AG10803 (cell line): ENCODE data around the gene OPA1.
A peak's percentile ranks its signal among the peaks of the same experiment; 100 is the strongest.

ENCODE experiments used
- DNase-seq: peaks from one replicate; pipeline ENCODE4 v3.0.0; 2010; ENCODE audit warnings: low read depth
- H3K4me3 ChIP-seq: 2 replicates; pipeline ENCODE4 v1.5.1; 2011; ENCODE audit warnings: mild to moderate bottlenecking, low read length, control low read depth
- TF ChIP-seq, protein P1 (sequence below): conservative IDR thresholded peaks from 2 replicates; pipeline ENCODE4 v1.5.1; 2011; ENCODE audit warnings: mild to moderate bottlenecking, low read length, control low read depth, inconsistent platforms

Gene OPA1

DNA sequence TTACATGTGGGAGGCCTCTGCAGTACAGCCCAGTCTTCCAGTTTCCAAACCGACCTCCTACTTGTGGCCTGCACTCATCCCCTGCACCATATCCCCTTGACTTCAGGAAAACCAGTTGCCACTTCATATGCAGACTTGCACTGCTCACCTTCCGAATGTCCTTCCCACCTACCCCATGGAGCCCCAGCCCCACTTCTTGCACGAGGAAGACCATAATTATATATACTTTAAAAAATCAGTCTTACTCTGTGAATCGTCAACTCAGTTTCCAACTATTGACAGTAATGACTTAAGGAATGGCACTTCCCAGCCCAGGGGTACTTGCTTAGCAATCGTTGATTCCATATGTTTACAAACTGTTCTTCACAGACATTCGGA, 136.1 kb downstream of the OPA1 start:
- TF ChIP-seq, protein P1, sequence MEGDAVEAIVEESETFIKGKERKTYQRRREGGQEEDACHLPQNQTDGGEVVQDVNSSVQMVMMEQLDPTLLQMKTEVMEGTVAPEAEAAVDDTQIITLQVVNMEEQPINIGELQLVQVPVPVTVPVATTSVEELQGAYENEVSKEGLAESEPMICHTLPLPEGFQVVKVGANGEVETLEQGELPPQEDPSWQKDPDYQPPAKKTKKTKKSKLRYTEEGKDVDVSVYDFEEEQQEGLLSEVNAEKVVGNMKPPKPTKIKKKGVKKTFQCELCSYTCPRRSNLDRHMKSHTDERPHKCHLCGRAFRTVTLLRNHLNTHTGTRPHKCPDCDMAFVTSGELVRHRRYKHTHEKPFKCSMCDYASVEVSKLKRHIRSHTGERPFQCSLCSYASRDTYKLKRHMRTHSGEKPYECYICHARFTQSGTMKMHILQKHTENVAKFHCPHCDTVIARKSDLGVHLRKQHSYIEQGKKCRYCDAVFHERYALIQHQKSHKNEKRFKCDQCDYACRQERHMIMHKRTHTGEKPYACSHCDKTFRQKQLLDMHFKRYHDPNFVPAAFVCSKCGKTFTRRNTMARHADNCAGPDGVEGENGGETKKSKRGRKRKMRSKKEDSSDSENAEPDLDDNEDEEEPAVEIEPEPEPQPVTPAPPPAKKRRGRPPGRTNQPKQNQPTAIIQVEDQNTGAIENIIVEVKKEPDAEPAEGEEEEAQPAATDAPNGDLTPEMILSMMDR = no peak
- H3K4me3 ChIP-seq = no peak overlapping the region
- no peak for DNase-seq

DNA sequence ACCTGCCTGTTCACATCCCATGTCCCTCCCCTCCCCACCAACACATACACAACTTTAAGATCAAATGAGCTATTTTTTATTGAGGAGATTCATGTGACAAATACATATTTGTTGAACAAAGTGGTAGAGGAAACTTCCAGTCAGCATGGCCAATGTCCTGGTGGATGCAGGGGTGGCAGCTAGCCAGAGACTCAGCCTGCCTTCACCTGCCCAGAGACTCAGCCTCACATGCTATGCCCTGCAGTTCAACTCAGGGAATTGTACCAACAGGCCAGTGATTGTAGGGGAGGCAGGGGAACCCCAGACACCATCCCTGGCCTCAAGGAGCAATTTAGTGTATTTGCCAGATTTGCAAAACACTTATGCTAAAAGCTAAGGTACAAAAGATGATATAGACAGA, 136.6 kb downstream of the OPA1 start:
- DNase-seq = no peak
- H3K4me3 ChIP-seq = no peak overlapping the region
- TF ChIP-seq, protein P1 = no peak

DNA sequence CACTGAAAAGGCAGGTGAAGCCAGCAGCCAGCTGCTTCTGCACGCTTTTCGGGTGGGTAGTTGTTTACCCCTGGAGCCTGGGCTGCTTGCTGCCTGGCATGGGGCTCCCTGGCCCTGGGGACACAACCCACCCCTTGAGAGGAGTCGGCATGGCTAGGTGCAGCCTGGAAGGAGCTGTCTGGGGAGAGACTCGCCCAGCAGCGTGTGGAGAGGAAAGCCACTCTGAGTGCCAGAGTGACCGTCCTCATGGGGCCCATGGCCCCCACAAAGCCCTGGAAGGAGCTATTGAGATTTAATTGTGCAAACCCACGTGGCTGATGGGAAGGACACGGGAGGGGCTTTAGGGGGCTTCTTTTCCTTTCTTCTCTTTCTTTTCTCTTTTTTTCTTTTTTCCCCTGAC, 137.5 kb downstream of the OPA1 start:
- no peak overlapping the region for H3K4me3 ChIP-seq
- DNase-seq = no peak
- TF ChIP-seq, protein P1 = no peak

DNA sequence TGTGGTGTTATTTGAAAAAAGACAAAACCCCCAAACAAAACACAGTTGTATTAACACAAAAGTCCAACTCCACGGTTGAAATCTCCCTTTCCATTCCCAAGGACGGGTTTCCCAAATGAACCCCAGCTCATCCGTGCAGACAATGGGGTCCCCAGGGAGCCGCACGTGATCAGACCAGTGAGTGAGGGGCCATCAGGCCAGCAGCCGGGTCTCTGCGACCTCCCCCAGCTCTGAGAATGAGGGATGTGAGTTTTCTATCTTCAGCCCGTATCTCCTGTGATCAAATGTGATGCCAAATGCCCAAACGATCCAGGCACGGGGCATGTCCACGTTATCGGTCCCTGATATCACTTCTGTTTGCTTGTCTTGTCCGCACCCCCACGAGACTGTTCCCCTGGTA, 138.0 kb downstream of the OPA1 start:
- no peak for DNase-seq
- H3K4me3 ChIP-seq = no peak overlapping the region
- TF ChIP-seq, protein P1 = no peak

DNA sequence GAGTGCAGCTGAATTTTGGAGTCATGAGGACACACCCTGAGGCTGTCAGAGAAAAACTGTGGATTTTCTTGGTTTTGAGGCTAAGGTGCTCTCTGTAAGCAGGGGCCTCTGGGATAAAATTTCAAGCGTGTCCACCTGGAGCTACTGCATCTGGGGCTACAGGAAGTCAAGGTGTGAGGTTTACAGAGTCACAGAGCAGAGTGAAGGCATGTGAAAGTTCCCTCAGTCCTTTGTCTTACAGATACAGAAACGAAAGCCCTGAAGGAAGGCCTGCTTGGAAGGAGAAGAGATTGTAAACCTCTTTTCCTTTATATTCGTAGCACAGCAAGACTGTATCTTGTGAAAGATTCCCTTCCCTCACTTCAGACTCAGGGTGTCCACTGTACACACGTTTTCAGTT, 138.6 kb downstream of the OPA1 start:
- no peak for DNase-seq
- no peak overlapping the region for H3K4me3 ChIP-seq
- TF ChIP-seq, protein P1 = no peak

DNA sequence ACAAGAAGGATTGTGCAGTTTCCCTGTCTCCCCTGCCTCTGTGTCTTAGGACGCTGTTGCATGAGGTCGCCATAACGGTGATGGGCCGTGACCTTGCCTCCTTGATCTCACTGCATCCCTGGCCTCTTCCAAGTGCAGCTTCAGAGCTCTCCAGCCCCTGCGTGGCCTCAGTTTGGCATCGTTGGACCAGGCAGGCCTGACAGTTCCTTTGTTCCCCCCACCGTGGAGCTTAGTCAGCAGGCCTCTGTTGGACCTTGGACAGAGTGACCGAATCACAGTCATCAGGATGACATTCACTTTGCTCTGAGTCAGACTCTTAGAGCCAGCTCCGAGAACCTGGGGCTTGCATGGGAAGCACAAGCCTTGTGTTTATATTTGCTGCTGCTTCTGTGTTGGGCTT, 139.4 kb downstream of the OPA1 start:
- no peak overlapping the region for H3K4me3 ChIP-seq
- TF ChIP-seq, protein P1 = no peak
- peak; percentile 72 for DNase-seq

DNA sequence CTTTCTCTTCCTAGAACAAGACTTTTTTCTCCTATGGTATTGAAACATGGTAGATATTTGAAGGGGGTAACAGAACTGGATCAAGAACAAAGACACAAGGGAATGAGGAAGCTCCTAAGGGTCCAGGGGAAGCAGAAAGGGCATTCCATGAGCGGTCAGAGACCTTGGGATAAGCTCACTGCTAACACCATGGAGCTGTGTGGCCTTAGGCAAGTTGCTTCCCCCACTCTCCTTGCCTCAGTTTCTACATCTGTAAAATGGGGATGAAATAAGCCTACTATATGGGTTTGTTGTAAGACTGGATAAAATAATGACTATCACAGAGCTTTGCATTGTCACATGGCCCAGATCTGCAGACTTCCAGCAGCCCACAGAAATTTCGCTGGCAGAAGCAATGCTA, 139.8 kb downstream of the OPA1 start:
- DNase-seq = no peak
- H3K4me3 ChIP-seq = no peak overlapping the region

More for the DNA sequence above, 139.8 kb downstream of the OPA1 start:
- TF ChIP-seq, protein P1 = no peak
